Medulla oblongata (tissue), 1 donor: ENCODE data around the gene MED12.

Source experiments
- DNase-seq: peaks from one replicate; pipeline ENCODE4 v3.0.0-alpha.2; 2015; ENCODE audit errors: extremely low spot score

MED12 gene

DNA sequence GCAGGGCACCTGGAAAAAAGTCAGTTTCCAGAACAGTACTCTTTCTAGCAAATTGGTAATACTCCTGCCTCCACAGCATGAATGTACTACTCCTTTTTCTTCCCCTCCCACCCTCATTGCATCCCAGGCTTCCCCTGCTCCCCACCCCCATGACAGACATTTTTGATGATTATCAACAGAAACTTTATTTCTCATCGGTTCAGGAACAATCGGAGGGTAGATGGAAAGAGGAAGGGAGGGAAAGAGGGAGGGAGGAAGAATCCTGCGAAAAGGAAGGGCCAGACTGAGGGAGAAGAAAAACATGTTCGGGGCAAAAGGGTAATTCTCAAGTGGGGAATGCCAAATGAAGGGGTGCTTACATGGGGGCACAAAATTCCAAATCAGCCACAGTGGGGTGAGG, 11.2 kb upstream of the MED12 start:
- no peak for DNase-seq

DNA sequence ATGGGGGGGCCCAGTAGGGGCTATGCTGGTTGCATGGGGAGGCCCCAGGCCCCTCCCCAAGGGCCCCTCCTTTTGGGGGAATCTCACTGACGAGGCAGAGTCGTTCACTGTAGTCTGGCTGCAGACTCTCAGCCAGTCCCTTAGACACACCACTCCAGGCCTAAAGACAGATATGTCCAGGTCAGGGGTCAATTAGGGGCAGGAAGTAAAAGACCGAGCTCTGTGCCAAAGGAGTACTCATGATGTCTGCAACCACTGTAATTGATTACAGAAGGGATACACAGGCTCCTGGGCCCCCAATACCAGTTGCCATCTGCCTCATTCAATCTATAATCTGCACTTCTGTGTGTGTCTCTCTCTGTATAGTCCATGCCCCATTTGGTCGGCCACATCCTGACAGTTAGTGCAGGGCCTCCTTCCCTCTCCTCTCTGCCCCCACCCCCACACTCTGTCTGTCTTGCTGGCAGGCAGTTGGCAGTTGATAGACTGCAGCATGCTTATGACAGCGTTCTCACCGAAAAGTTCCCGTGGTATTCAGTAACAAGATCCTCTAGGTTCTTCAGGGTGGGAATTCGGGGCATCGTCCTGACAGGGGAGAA, 10.5 kb upstream of the MED12 start:
- DNase-seq: no peak

DNA sequence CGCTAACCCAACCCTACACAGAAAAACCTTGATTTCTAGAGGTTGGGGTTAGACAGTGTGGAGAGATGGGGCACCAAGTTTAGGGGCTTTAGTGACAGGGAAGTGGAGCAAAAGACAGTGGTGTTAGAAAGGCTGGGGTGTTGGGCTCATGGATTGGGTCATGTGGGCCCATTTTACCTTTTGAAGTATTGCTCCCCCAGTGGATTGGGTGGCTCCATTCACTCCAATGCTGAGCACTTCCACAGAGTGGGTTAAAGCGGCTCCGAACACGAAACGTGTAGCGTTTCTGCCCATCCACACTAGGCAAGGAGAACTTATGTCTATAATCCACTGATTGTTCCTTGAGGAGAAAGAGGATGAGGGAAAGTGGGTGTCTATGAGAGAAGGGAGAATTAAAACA, 9.3 kb upstream of the MED12 start:
- DNase-seq: no peak

DNA sequence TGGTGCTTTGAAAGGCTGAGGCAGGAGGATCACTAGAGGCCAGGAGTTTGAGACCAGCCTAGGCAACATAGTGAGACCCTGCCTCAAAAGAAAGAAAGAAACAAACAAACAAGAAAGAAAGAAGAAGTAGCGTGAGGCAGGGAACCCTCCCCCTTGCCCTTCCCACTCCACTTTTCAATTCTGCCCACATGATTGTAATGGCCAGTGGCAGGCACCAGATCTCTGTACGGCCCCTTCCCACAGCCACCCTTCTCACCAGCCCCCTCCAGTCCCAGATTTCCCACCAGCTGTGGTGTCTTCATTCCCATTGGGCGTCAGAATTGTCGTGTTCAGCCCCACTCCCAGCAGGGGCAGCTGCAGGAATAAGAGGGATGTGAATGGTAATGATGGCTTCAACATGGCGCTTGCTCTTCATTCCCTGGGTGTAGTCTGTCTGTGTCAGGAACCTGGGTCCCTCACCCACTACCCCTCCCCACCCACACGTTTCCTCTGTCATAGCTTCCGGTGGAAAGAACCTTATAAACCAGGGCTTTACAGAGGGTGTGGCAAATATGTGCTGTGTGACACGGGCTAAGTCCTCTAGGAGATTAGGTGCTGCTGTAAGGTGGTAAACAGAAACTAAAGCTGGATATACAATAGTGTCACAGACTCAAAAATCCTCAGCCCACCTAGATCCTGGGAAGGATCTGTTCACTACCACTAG, 7.1 kb upstream of the MED12 start, which contains the start of gene IL2RG:
Gene IL2RG, minus strand, starts transcription at position 437 of the 703 bp plus-strand sequence. Its CDS starts 38 bp downstream, at position 399.
- no peak for DNase-seq

DNA sequence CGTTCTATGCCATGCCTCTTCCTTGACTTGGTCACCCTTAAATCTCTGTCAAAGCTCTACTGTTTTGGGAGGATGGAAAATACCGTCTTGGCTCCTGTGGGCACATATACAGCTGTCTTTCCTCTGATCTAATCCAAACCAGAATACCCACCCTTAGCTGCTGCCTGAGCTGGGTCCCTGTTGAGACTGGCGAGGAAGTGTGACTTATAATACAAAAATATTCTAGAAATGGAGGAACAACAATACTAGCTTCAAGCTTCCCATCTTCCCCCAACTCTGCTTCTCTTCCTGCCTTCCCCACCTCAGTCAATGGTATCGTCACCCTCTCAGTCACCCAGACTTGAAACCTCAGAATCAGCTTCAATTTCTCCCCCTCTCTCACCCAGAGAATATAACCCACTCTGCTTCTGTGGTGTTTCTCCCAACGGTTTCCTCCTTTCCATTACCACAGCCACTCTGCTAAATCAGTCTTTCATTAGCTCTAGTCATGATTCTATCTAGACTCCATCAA, 6.4 kb upstream of the MED12 start:
- DNase-seq: no peak

DNA sequence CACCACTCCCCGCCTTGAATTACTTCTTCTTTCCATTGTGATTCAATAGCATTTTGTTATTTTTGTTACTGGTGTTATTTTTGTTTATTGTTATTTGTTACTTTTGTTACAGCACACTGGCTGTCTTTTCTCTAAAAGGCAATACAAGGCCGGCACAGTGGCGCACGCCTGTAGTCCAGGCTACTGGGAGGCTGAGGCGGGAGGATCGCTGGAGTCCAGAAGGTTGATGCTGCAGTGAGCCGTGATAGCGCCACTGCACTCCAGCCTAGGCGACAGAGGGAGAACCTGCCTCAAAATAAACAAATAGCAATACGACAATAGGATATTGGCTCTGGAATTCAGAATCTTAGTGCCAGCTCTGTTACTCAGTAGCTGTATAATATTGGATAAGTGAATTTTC, 1.0 kb upstream of the MED12 start:
- DNase-seq: no peak

DNA sequence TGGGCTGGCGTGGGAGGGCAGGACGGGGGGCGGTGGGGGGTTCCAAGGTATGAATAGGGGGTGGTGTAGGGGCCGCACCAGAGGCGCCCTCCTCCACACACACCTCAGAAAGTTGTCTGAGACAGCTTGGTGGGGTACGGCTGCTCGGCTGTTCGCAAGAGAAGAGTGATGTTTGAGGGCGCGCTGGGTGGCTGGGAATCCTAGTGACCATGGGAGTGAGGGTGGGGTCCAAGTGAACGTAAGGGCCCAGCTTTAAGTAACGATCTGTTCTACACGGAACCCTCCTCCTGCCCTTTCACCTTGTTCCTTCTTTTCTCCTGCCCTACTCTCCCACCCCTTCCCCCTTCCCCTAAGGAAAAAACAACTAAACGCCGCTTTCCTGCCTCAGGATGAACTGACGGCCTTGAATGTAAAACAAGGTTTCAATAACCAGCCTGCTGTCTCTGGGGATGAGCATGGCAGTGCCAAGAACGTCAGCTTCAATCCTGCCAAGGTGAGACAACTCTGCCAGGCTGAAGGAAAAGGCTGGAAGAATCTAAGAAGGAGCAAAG, 664 bp downstream of the MED12 start:
- DNase-seq: peak; percentile 37

DNA sequence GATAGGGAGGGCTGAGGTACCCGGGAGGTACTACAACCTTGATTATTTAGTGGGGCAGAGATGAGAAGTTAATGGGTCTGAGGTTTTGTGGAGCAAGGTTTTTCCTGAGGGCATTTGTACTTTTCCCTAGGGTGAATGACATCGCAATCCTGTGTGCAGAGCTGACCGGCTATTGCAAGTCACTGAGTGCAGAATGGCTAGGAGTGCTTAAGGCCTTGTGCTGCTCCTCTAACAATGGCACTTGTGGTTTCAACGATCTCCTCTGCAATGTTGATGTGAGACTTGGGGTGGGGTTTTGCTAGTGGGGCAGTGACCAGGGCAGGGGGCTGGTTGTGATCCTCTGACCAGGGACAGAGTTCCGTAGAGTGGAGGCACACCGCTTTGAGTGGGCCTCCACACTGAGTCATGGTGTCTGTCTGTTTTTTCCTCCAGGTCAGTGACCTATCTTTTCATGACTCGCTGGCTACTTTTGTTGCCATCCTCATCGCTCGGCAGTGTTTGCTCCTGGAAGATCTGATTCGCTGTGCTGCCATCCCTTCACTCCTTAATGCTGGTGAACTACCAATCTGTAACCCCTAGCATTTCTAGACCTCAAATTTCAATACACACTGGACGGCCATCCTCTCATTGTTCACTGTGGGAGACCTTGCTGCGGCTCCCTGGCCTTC, 9.9 kb downstream of the MED12 start:
- DNase-seq: no peak

DNA sequence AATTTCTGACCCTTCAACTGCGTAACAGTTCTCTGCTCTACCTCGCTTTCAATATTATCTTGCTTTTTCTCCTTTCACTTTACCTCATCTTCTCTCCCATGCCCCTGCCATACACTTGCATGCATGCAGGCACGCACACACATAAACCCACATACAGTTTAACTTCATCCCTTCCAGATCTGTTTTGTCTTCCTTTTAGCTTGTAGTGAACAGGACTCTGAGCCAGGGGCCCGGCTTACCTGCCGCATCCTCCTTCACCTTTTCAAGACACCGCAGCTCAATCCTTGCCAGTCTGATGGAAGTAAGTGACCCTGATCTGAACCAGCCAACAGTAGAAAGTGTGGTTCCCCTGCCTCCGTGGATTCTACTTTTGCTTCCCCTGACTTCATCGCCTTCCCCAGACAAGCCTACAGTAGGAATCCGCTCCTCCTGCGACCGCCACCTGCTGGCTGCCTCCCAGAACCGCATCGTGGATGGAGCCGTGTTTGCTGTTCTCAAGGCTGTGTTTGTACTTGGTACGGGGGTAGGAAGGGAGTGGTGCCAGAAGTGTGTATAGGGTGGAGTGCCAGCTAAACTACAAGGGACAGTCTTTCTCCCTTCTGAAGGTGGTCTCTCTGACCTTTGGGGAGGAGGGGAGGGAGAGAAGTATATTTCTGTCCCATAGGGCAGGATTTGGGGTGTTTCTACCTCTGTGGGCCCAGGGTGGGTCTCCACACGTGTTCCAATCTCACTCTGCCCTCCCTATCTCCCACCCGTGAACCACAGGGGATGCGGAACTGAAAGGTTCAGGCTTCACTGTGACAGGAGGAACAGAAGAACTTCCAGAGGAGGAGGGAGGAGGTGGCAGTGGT, 10.7 kb downstream of the MED12 start:
- peak; percentile 60 for DNase-seq

DNA sequence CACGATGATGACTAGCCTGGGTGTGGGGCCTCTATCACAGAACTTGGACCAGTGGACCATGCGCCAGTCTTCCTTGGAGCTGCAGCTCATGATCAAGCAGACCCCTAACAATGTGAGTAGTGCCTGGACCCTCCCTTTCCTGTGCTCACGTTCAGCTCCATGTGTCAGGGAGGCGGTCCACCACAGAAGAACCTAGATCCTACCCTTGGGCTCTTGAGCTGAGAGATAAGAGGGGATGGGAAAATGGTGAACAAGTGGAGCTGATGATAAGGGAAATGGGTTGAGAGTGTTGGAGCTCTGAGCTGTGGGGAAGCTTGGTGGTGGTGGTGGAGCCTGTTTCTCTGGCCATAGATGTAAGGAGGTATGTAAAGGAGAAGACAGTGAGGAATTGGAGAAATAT, 13.1 kb downstream of the MED12 start:
- no peak for DNase-seq

DNA sequence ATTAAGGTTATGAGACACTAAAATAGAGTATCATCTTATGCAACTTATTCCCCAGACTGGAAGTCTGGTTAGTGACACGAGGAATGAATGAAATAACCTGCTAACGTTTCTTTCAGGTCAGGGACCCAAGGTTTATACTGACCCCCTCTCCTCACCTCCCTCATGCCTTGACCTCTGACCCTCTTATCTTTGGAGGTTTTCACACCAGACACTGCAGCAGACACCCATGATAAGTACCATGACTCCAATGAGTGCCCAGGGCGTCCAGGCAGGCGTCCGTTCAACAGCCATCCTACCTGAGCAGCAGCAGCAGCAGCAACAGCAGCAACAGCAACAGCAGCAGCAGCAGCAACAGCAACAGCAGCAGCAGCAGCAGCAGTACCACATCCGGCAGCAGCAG, 22.0 kb downstream of the MED12 start:
- DNase-seq: no peak

DNA sequence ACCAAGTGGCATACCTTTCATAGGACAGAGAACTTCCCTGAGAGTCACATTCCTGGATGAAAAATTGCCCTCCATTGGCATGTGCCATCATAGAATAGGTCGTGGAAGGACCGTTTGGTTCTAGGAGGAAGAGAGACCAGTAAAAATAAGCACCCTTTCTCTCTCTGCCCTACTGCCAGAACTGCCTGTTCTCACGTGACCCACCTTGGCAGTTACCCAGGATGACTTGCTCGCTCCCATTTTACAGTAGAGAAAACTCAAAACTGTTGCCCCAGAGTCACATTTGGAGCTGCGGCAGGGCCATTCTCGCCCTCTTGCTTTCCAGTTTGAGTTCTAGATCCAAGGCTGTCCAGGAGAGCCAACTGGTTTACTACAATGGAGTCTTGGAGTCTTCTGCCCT, 25.1 kb downstream of the MED12 start:
- DNase-seq: peak; percentile 53

DNA sequence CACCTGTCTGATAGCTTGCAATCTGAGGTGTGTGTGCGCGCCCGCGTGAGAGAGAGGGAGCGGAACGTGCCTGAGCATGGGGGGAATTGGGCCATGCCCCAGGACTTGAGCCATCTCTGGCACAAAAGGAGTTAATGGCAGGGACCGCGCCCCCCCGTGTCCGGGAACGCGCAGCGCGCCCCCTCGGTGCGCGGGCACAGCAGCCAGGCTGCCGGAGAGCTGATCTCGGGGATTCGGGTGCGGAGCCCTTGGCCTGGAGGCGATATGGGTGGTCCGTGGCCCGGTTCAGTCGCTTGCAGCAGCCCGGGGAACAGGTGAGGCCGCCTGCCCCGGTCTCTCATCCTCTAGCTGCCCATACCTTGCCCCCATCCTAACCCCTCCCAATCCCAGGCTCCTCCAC, 26.3 kb downstream of the MED12 start, which contains the start of gene NLGN3:
Gene NLGN3, plus strand, starts transcription at position 191 of the 400 bp plus-strand sequence. CDS start 2,909 bp downstream, outside the sequence.
- DNase-seq: peak; percentile 33

DNA sequence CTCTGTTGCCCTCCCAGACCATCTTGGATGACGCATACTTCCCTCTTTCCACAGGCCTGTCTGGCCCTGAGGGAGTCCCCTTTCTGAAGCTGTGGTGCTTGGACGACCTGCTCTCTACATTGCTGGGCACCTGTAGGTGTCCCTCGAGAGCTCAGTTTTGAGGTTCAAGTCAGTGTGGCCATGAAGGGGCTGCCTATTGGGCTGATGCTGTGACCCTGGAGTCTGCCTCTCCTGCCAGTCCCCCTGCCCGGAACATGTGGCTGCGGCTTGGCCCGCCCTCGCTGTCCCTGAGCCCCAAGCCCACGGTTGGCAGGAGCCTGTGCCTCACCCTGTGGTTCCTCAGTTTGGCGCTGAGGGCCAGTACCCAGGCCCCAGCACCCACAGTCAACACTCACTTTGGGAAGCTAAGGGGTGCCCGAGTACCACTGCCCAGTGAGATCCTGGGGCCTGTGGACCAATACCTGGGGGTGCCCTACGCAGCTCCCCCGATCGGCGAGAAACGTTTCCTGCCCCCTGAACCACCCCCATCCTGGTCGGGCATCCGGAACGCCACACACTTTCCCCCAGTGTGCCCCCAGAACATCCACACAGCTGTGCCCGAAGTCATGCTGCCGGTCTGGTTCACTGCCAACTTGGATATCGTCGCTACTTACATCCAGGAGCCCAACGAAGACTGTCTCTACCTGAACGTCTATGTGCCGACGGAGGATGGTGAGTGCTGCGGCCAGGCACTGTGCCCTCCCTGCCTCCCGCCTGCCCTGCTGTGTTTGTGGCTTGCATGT, 29.3 kb downstream of the MED12 start:
- peak; percentile 16 for DNase-seq

DNA sequence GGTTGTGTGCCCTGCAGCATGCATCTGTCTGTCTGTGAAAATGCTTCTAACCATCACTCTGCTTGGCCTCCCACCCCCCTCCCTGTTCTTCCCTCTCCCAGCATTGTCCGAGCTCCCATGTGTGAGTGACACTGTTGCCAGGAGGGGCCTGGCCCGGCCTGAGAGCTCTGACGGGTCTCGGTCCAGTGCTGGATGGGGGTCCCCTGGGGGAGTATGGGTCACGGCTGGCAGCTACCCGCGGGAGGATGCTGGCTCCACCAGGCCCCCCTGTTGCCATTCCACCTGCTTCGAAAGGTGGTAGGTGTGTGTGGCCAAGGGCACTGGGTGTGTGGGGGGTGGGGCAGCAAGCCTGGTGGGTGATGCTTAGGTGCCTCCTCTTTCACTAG, 29.9 kb downstream of the MED12 start:
- no peak for DNase-seq

DNA sequence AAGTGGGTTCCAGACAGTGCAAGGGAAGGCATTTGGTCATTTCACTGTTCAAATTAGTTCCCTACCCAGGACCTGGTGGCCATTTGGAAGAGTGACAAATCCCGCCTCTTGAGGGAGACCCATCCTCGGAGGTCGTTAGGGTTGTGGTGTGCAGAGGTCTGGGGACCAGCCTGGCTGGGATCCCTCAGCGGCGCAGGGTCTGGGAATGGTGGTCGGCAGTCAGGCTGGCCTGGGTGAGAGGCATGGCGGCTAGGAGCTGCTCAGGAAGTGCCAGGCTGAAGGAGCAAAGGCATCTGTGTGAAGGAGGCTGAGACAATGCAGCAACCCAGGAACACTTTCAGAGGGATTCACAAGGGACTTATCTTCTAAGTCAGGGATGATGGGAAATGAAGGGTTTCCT, 33.0 kb downstream of the MED12 start:
- DNase-seq: no peak

DNA sequence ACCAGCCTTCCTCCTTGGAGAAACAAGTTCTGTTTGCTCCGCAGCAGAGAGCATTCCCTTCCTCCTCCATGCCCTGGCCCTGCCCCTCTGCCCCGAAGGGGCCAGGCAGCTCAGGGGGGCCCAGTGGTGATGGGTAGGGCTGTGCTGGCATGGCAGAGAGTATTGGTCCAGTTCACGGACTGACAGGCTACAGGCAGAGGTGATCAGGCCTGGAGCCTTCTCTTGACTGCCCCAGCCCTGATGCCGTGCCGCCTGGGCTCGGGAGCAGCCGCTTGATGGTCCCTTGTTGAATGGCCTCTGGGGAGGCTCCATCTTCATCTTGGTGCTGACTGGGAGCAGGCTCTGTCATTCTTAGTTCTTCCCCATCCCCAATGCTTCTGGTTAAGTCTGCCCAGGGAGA, 35.8 kb downstream of the MED12 start:
- no peak for DNase-seq

DNA sequence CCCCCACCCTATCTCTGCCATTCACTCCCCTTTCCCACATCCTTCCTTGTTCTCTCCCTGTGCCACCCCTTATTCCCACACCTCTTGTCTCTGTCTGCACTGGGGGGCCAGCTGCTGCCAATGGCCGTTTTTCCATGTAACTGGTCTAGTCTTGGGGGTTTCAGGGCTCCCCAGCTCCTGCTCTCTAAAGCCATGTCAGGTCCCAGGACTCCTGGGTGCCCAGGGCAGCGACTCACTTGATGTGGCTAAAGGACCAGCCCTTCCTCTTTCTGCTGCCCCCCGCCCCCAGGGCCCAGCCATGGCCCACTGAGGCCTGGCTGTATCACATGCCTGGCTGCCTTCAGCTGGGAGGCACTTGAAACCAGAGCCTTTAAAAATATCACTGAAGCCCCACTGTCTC, 36.2 kb downstream of the MED12 start:
- DNase-seq: no peak

DNA sequence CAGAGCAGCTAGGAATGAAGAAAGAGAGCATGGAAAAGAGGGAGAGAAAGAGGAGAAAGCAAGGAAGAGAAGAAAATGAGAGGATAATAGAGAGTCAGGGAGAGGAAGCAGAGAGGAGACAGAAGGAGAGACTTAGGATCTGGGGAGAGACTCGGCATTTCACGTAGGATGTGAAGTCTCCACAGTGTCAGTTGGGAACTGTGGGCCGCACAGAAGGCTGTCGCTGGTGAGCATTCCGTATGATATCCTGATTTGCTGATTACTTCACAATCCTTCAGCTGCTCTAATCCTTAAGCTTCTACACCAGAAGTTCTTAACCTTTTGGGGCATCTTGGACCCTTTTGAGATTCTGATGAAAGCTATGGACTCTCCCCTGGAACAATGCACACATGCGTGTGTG, 40.2 kb downstream of the MED12 start:
- DNase-seq: no peak

DNA sequence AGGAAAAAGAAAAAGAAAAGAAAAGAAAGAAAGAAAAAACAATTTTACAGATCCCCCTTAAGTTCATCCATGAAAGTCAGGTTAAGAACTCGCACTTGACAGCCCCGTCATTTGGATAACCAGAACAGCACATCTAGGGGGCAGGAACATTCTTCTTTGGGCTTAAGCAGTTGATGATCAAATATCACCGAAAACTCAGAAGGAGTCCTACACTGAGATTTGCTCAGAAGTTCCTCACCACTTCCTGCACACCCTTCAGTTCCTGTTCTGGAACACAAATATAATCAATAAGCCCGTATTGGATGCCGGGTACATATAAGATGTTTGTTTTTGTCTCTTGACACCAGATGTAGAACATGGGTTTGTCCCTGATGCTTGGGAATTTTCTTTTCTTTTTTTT, 40.9 kb downstream of the MED12 start:
- no peak for DNase-seq

DNA sequence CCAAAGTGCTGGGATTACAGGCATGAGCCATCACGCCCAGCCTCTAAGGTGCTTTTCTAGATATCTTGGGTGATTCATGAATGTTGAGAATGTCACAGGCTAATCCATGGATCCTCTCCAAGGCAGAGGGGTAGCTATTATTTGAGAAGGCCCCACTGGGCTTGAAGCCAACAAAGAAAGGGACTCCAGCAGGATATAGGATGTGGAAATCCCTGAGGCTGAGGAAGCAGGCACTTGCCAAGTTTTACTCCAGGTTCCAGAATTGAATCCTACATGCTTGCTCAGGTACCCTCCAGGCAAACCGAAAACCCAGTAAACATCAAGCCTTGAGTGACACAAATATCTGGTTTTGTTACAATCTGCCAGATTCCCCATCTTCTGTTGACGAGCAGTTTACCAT, 42.1 kb downstream of the MED12 start:
- no peak for DNase-seq
